Peyer's patch (tissue), 4 donors: ENCODE data around the gene CFAP119. TPM values are rescaled to one million over a fixed set of nuclear protein-coding genes. Genes with fewer than 3 reads are reported as not detected.

Experiments used
- DNase-seq, 3 donors: peaks; one replicate each; pipeline ENCODE4 v3.0.0-alpha.2; 2017 to 2019
- H3K27ac ChIP-seq, 4 donors: fragments of 200-600 bp; sonication (generic); one replicate each; pipeline ENCODE4 v1.5.1; 2016 to 2019
- H3K27me3 ChIP-seq, 2 donors: fragments of 200-600 bp; sonication (generic); one replicate each; pipeline ENCODE4 v1.5.1; 2019
- H3K36me3 ChIP-seq, 3 donors: fragments of 200-600 bp; sonication (generic); one replicate each; pipeline ENCODE4 v1.5.1; 2016 to 2019
- H3K4me1 ChIP-seq, 4 donors: fragments of 200-600 bp; sonication (generic); one replicate each; pipeline ENCODE4 v1.5.1; 2016 to 2019
- H3K4me3 ChIP-seq, 4 donors: fragments of 200-600 bp; sonication (generic); 1 replicate in 3 of 4; 2 replicates in 1 of 4; pipeline ENCODE4 v1.5.1; 2016 to 2019; ENCODE audit warnings: mild to moderate bottlenecking in 1 of 4
- H3K9me3 ChIP-seq, 4 donors: fragments of 200-600 bp; sonication (generic); one replicate each; pipeline ENCODE4 v1.5.1; 2016 to 2019; ENCODE audit warnings: mild to moderate bottlenecking in 1 of 4
- POLR2A ChIP-seq, 2 donors: fragments of 450-650 bp; IDR thresholded peaks; one replicate each; pipeline ENCODE4 v1.5.1; 2017; ENCODE audit warnings: antibody characterized with exemption in 2 of 2, mild to moderate bottlenecking in 2 of 2, moderate library complexity in 2 of 2
- total RNA-seq, 4 donors: library from RNA; depleted of rRNA; stranded (reverse); fragments of >200 nt; gene quantifications; one replicate each; pipeline ENCODE4 v1.1.0, GENCODE V29; 2016
- TF ChIP-seq, protein P1 (sequence below), 6 experiments: fragments of 450-650 bp in 4 of 6; fragments of 200-600 bp in 2 of 6; sonication (generic) in 1 of 6; IDR thresholded peaks; one replicate each; pipeline ENCODE4 v1.5.1; 2017 to 2019; ENCODE audit warnings: antibody characterized with exemption in 6 of 6, mild to moderate bottlenecking in 3 of 6, moderate library complexity in 1 of 6

The CFAP119 gene
- total RNA-seq, 4 donors from 2014 or later: 2.9 to 17.3 (median 4.2) TPM

DNA sequence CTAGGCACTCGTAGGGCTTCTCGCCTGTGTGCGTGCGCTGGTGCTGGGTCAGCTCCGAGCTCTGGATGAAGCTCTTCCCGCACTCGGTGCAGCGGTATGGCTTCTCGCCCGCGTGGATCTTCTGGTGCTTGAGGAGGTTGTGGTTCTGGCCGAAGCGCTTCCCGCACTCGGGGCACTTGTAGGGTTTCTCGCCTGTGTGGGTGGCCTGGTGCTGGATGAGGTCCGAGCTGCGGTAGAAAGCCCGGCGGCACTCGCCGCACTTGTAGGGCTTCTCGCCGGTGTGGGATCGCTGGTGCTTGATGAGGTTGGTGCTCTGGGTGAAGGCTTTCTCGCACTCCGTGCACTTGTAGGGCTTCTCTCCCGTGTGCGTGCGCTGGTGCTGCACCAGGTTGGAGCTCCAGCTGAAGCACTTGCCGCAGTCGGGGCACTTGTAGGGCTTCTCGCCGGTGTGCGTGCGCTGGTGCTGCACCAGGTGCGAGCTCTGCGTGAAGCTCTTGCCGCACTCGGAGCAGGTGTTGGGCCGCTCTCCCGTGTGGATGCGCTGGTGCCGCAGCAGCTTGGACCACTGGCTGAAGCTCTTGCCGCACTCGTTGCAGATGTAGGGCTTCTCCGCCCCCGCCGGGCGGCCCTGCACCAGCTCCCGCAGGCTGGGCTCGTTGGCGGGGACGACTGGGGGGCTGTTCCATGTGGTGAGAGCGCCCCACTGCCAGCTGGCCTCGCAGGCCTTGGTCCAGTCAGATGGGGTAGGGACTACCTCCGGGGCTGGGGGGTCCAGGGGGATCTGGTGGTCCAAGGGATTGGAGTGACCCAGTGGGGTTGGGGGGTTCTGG lies 21.6 kb upstream of the CFAP119 start:
- no peak for DNase-seq
- no peak overlapping the region for H3K27ac ChIP-seq
- peaks cover 0 to 26% (median 10%) of the 10 kb centered on the region in 4 donors for H3K4me1 ChIP-seq
- TF ChIP-seq POLR2A (IDR thresholded peaks at IDR 0.05): no peak
- TF ChIP-seq, protein P1, sequence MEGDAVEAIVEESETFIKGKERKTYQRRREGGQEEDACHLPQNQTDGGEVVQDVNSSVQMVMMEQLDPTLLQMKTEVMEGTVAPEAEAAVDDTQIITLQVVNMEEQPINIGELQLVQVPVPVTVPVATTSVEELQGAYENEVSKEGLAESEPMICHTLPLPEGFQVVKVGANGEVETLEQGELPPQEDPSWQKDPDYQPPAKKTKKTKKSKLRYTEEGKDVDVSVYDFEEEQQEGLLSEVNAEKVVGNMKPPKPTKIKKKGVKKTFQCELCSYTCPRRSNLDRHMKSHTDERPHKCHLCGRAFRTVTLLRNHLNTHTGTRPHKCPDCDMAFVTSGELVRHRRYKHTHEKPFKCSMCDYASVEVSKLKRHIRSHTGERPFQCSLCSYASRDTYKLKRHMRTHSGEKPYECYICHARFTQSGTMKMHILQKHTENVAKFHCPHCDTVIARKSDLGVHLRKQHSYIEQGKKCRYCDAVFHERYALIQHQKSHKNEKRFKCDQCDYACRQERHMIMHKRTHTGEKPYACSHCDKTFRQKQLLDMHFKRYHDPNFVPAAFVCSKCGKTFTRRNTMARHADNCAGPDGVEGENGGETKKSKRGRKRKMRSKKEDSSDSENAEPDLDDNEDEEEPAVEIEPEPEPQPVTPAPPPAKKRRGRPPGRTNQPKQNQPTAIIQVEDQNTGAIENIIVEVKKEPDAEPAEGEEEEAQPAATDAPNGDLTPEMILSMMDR (IDR thresholded peaks at IDR 0.05): no peak
- no peaks in the 10 kb centered on the region for H3K27me3 ChIP-seq
- peaks cover 0 to 29% (median 0%) of the 10 kb centered on the region in 3 donors for H3K36me3 ChIP-seq
- H3K9me3 ChIP-seq: no peaks in the 10 kb centered on the region
- no peak overlapping the region for H3K4me3 ChIP-seq

DNA sequence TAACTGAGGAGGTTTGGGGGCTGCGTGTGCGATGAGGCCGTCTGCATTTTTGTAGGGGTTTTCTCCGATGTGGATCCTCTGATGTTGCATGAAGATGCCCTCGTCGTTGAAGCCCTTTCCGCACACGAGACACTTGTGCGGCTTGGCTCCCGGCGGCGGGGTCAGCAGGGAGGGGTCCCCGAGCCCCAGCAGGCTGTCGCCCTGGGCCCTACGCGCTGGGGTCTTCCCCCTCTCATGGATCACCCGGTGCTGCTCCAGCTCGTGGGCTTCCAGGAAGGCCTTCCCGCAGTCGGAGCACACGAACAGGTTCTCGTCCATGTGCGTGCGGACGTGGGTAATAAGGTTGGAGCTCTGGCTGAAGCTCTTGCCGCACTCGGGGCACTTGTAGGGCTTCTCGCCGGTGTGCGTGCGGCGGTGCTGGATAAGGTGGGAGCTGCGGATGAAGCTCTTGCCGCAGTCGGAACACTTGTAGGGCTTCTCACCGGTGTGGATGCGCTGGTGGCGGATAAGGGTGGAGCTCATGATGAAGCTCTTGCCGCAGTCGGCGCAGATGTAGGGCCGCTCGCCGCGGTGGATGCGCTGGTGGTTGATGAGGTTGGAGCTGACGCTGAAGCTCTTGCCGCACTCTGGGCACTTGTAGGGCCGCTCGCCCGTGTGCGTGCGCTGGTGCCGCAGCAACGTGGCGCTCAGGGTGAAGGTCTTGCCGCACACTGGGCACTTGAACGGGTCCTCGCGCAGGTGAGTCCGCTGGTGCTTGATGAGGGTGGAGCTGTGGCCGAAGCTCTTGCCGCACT lies 20.8 kb upstream of the CFAP119 start:
- TF ChIP-seq, protein P1 (IDR thresholded peaks at IDR 0.05): no peak
- no peak for TF ChIP-seq POLR2A (IDR thresholded peaks at IDR 0.05)
- Histone ChIP-seq H3K36me3 (peaks cover 0 to 29% (median 0%) of the 10 kb centered on the region in 3 donors), H3K4me1 (peaks cover 0 to 18% (median 8%) of the 10 kb centered on the region in 4 donors), H3K4me3 (no peak overlapping the region), H3K9me3 (no peaks in the 10 kb centered on the region), H3K27ac (no peak overlapping the region), H3K27me3 (no peaks in the 10 kb centered on the region)
- no peak for DNase-seq

DNA sequence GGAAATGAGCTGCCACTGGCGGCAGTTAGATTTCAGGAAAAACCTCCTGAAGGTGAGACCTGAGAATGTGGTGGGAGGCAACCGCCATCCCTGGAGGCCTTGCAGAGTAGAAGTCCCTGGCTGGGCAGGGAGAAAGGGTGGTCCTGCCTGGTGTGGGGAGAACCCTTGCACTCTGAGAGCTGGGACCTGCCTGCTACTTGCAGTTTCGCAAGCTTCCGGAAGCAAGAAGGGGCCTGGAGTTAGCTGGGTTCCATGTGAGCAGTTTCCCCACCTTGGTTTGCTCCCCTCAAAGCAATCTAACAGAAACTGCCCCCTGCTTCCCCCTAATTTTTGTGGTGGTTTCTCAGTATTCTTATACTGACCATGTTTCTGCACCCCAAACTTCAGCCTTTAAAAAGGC lies 18.7 kb upstream of the CFAP119 start:
- DNase-seq: no peak
- Histone ChIP-seq H3K4me3 (no peak overlapping the region), H3K4me1 (peaks cover 0 to 13% (median 0%) of the 10 kb centered on the region in 4 donors), H3K36me3 (peaks cover 0 to 29% (median 0%) of the 10 kb centered on the region in 3 donors), H3K27me3 (no peaks in the 10 kb centered on the region), H3K9me3 (no peaks in the 10 kb centered on the region), H3K27ac (no peak overlapping the region)
- TF ChIP-seq, protein P1 (IDR thresholded peaks at IDR 0.05): no peak
- no peak for TF ChIP-seq POLR2A (IDR thresholded peaks at IDR 0.05)

DNA sequence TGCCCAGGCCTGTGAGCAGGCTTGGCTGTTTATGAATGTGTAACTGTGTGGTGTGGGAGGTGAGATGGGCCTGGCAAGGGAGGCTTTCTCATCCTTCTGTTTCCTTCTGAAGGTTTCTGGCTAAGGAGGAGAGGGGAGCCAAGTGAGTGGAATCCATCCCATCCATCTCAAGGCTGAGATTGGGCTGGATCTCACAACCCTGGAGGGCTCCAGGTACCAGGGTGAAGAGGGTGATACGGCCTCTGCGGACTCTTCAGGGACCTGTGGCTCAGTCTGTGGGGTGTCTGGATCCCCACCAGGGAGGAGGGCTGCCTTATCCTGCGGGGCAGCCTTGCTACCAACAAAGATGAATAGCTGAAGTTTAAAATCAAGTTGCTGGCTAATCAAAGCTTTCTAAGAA lies 18.2 kb upstream of the CFAP119 start:
- H3K27ac ChIP-seq: no peak overlapping the region
- no peak overlapping the region for H3K4me3 ChIP-seq
- H3K9me3 ChIP-seq: no peaks in the 10 kb centered on the region
- peaks cover 0 to 29% (median 0%) of the 10 kb centered on the region in 3 donors for H3K36me3 ChIP-seq
- H3K4me1 ChIP-seq: peaks cover 0 to 11% (median 2%) of the 10 kb centered on the region in 4 donors
- no peaks in the 10 kb centered on the region for H3K27me3 ChIP-seq
- no peak for DNase-seq
- no peak for TF ChIP-seq POLR2A (IDR thresholded peaks at IDR 0.05)
- TF ChIP-seq, protein P1 (IDR thresholded peaks at IDR 0.05): no peak

DNA sequence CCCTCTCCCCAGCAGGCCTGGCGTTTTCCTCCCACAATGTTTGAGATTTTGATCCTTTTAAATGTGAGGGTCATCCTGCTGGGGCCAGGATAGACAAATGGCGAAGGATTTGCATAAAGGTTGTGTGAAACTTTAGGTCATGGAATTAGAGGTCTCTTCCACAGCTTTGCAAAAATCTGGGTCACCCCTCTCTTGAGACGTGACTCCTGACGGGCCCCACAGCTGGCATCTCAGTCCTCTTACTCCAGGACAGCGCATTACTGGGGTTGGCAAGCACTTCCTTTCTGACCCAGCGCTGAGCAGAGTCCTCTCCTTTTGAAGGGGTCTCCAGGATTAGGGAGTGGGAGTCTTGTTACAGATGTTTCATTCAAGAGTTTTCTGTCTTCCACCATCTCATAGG lies 17.7 kb upstream of the CFAP119 start:
- peaks cover 0 to 16% (median 6%) of the 10 kb centered on the region in 4 donors for H3K4me1 ChIP-seq
- H3K27ac ChIP-seq: no peak overlapping the region
- TF ChIP-seq, protein P1 (IDR thresholded peaks at IDR 0.05): no peak
- H3K4me3 ChIP-seq: no peak overlapping the region
- no peak for DNase-seq
- H3K36me3 ChIP-seq: peaks cover 0 to 30% (median 0%) of the 10 kb centered on the region in 3 donors
- H3K27me3 ChIP-seq: no peaks in the 10 kb centered on the region
- no peaks in the 10 kb centered on the region for H3K9me3 ChIP-seq
